HL-60/S4 treated with retinoic acid at 250 ng/mL for 4 days and 3 days (cell line): ENCODE data around the gene SERPINB10.
"Not testable (repeated sequence)": the region's sequence is repeated elsewhere in the genome, so short reads cannot be mapped to it uniquely, and the experiment has no call there.

Source experiments
- in situ Hi-C: fragments of 300-500 bp; cut with MboI; formaldehyde crosslinking; loops from 2 replicates; pipeline ENCODE4 v1.7.0; 2022; ENCODE audit warnings: low sequenced_read_pairs

SERPINB10 gene

GRCh38 chr18:63890950-63891304 is 16.8 kb upstream of the SERPINB10 start:
- in situ Hi-C loops: loop anchor here (10.0 kb wide), 1 partner anchor 104 kb away; no protein-coding TSS in a partner anchor

DNA sequence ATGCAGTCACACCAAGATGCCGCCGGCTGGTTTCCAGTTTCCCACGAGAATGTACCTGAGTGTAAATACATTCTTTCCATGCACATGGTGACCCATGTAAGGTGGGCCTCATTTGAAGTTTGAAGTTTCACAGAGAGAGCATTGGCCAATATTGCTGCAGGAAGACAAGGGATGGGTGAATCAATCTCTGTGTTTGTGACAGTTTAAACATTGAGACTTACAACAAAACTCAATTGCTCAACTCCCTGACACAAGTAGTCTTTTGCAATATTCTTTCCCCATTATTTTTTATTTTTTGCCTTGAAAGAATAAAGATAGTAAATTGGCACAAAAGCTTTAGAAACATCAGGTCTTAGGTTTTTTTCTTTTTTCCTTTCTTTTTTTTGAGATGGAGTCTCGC is 15.2 kb upstream of the SERPINB10 start:
- in situ Hi-C loops: loop anchor here (10.0 kb wide), 1 partner anchor 102 kb away; no protein-coding TSS in a partner anchor

DNA sequence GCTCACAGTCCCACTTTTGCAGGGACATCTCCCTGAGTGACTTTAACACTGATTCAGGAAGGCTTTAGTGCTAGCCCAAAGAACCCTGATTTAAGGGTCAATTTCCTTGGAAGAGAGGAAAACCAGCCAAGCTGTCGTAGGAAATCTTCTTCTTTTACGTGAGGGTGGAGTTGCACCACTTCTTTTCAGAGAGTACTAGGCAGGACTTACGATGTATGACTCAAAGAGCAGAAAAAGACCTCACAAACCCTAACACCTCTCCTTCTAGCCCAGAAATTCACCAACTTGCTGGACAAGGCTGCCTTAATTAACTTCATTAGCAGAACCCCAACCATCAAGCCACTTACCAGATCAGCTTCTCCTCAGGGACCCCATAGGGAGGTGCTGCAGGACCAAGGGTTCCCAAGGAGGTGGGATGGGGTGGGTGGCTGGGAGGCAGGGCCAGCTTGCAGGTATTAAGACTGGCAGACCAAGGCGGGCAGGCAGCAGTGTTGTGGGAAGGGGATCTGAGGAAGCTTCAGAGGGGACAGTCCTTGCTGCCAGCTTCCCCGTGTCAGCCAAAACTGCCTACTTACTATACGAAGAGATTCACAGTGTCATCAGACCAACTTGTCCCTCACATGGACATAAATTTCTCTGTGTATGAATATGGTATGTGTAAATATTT is 13.5 kb upstream of the SERPINB10 start:
- in situ Hi-C loops: loop anchor here (10.0 kb wide), 1 partner anchor 101 kb away; no protein-coding TSS in a partner anchor

DNA sequence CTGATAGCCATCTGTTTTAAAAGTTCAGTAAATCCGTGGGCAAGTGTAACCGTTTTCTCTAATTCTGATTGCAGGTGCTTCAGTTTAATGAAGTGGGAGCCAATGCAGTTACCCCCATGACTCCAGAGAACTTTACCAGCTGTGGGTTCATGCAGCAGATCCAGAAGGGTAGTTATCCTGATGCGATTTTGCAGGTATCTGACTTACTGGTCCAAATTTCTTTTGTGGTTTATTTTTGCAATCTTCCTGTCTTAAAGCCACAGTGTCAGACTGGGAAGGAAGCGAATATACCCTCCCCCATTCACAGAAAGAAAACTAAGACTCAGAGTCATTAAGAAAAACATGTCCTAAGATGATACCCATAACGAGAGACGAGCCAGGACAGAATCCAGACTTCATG is 12.6 kb upstream of the SERPINB10 start:
- in situ Hi-C loops: loop anchor here (10.0 kb wide), 1 partner anchor 100 kb away; no protein-coding TSS in a partner anchor

DNA sequence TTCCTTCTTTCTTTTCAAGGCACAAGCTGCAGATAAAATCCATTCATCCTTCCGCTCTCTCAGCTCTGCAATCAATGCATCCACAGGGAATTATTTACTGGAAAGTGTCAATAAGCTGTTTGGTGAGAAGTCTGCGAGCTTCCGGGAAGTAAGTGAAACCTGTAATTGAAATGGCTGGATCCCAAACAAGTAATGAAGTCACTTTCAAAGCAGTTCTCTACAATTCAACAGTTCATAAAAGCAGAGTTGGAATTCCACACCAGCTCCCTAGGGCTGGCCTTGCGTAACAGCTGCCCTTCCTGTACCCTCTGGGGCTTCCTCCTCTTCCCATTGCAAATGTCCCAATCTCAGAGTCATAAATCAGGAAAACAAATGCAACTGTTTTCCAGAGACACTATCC is 10.7 kb upstream of the SERPINB10 start:
- in situ Hi-C loops: loop anchor here (10.0 kb wide), 1 partner anchor 98 kb away; no protein-coding TSS in a partner anchor

DNA sequence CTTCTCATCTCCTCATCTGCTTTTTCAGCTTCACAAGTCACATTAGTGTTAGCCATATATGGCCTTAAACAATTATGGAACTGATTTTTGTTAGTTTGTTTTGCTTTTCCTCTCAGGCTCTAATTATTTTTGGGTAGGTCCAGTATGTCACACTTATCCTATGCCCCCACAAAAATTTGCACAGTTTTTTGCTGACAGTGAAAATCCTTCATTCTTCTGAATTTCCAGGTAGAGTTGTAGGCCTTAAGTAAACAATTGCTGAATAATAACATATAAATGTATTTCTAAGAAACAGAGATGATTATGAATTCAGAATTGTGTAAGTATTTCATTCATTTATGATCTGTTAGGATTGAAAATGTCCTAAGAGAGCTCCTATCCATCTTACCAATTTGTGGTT is 8.6 kb upstream of the SERPINB10 start:
- in situ Hi-C loops: loop anchor here (10.0 kb wide), 1 partner anchor 96 kb away; no protein-coding TSS in a partner anchor

- in situ Hi-C loops: no loop called here
These were observed 3.7 kb upstream of the SERPINB10 start for GRCh38 chr18:63903851-63904570.

DNA sequence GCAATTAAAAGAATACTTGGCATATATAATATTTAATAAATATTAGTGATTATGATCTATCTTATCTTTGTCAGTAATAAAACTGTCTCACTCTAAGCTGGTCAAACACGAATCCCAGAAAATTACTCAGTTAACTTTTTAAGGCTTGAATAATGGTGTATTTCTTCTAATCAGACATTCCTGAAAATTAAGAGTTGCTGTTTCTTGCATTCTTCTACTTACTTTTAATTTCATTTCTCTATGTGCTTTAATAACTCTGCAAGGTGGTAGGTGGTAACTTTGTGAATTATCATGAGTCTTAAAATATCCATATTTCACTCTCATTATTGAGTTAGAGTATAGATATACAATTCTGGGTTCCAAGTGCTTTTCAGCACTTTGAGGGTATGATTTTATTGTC is 3.1 kb upstream of the SERPINB10 start:
- in situ Hi-C loops: no loop called here

GRCh38 chr18:63905361-63905760 is 2.4 kb upstream of the SERPINB10 start:
- in situ Hi-C loops: no loop called here

DNA sequence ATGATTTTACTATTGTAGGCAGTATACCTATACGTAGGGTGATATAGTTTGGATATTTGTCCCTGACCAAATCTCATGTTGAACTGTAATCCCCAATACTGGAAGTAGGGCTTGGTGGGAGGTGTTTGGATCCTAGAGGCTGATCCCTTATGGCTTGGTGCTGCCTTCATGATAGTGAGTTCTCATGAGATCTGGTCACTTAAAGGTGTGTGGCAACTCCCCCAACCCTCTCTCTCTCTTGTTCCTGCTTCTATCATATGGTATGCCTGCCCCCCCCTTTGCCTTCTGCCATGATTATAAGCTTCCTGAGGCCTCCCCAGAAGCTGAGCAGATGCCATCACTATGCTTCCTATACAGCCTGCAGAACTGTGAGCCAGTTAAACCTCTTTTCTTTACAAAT is 1.7 kb upstream of the SERPINB10 start:
- in situ Hi-C loops: no loop called here

DNA sequence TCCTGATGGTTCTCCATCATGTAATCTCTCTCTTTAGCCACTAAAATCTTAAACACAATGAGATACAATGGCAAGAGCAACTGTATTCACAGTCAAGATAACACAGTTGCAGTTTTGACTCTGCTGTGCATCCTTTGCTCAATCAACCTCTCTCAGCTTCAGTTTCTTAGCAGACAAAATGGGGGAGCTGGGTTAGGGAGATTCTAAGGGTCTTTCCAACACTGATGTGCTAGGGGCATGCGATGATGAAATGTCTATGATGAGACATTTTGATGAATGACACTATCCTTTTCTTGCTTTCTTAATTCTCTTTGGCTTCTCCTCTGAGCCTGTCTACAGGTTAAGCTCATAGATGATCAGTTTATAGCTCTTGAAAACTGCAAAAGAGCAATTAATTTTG is 1.1 kb downstream of the SERPINB10 start:
- in situ Hi-C loops: no loop called here

DNA sequence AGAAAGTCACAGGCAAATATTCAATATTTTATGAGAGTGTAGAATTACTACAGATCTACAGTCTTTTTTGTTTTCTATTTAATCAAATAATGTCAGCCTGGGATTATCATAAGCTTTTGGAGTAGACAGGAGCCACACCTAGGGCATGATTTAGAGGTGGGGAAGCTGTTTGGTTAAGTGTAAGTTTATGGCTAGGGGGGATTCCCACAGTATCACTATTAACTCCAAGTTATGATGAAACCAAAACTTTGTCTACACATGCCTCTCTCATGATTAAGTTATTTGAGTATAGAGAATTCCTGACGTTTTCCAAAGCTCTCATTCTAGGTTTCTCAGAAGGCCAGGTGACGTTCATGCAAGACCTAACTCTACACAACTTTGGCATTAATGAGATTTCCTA is 2.1 kb downstream of the SERPINB10 start:
- in situ Hi-C loops: no loop called here

- in situ Hi-C loops: no loop called here
These were observed 10.1 kb downstream of the SERPINB10 start for GRCh38 chr18:63917817-63918216.

DNA sequence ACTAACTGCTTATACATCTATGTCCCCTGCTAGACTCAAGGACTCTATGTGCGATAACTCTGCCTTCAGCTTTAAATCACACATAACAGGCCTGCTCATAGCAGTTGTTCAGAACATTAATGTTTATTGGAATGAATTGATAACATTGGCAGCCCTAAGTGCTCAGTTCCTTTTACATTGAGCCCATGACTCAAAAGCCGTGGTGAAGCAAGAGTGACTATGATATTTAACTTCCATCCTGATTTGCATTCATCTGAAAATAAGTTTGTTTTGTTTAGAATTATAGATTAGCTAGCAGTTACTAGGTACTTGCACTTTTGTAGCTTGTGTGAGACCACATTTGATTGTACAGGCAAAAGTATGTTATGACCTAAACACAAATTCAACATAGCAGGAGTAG is 14.3 kb downstream of the SERPINB10 start:
- in situ Hi-C loops: no loop called here

- in situ Hi-C loops: no loop called here
These were observed 16.8 kb downstream of the SERPINB10 start for GRCh38 chr18:63924551-63924950.

DNA sequence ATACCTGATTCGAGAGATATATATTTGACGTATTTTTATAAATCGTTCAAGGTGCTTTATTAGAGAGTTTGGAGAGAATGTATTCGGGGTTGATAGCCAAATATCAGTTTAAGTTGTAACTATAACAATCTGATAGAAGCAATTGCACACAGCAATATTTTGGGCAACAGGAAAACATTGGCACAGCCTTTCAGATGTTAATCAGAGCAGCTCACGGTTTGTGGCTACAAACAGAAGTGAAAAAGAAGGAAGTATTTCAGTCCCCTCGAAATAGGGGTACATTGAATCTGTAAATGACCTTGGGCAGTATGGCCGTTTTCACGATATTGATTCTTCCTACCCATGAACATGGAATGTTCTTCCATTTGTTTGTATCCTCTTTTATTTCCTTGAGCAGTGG is 20.6 kb downstream of the SERPINB10 start:
- in situ Hi-C loops: no loop called here

GRCh38 chr18:63929369-63929768 is 21.6 kb downstream of the SERPINB10 start:
- in situ Hi-C loops: not testable (repeated sequence)

- in situ Hi-C loops: no loop called here
These were observed 23.1 kb downstream of the SERPINB10 start for GRCh38 chr18:63930773-63931354.

- in situ Hi-C loops: no loop called here
These were observed 28.6 kb downstream of the SERPINB10 start for GRCh38 chr18:63936156-63936931.

GRCh38 chr18:63936932-63937393 is 29.2 kb downstream of the SERPINB10 start:
- in situ Hi-C loops: no loop called here

DNA sequence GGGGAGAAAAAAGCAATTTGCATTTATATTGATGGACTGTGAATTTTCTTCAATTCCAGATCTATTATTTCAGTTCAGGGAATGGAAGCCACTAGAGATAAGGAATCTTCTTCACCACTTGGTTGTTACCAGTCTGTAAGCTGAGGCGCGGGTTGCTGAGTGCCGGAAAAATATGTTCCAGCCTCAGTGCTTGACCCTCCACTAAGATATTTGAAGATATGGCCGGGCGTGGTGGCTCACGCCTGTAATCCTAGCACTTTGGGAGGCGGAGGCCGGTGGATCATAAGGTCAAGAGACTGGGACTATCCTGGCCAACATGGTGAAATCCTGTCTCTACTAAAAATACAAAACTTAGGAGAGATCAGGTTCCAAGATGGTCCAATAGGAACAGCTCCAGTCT is 32.2 kb downstream of the SERPINB10 start:
- in situ Hi-C loops: no loop called here
